ENCODE results near the gene REEP5. TPM values are rescaled to one million over a fixed set of nuclear protein-coding genes. Genes with fewer than 3 reads are reported as not detected.

The REEP5 gene
- 130 to 146 TPM (median 143 TPM) in 5 replicates for total RNA-seq (2022; extraction: Qiagen RNA extraction)

DNA sequence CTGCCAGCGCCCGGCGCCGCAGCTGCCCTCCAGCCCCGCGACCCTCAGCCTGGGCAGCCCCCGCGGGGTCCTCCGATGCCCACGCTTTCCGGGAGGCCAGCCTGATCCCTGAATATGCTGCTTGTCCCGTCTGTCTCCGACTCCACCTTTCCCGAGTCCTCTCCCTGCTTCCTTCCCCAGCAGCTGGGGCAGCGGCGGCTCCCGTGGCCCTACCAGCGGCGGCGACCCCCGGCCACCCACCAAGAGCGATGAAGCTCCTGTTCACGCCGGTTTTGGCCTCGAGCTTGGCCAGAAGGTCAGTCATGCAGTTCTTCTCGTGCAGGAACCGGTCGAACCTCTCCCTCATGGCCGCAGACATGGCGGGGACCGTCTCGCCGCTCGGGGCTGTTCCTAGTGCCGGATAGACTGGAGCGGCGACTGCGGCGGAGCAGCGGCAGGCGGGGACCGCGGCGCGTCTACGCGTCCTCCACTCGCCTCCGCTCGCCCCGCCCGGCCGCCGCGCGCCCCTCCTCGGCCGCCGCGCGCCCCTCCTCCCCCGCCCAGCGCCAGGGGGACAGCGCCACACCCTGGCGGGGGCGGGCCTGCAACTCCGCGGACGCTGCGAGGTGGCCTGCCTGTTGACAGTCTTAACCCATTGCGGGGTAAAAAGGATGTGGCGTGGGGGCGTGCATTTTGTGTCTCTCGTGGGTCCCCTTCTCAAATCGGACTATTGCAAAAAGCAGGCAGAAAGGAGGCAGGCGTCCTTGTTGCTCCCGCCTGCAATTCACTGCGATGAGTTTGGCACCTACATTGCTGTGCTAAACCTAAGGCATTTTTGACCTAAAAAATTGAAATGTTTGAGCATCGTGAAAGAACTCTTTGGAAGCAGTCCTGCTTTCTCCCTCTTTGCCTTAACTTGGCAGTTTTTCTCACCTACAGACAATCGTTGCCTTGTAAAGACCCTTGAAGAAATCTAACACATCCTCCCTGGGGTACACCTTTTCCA lies at the start of gene REEP5:
TSS of gene REEP5 (minus strand) at position 395 of the 985 bp plus-strand sequence. CDS start at position 358, 37 bp downstream.

DNA sequence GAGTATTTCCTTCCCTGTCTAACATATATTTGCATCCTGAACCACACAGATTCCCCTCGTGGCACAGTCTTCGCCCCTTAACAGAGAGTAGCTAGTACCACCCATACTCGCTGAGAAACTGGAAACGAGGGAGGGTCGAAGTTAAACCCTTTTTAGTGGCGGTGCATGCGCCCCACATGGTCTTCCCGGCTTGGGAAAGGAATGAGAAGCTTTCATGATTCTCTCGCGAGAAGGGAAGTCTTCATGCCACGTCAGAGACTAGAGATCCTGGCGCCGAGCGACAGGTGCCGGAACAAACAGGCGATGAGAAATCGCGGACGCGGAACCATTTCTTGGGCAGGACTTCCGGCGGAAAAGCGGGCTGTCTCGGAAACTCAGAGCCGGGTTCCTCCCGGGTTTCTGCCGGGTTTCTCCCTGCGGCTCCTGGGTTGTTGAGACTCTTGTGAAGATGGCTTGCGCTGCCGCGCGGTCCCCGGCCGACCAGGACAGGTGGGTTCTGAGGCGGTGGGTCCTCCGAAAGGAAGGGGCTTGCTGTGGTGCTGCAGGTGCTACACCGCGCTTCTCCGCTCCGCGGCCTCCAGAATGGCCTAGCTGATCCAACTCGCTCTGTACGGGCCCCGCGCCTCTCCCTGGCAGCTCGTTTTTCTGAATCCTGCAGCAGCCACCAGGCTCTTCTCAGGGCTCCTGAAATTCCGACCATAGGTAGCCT lies 60.9 kb downstream of the REEP5 start, which contains the start of gene SRP19:
TSS of gene SRP19 (plus strand) at position 359 of the 709 bp plus-strand sequence. CDS start at position 449, 90 bp downstream.

Other genes starting within 250 kb of the REEP5 start
- gene APC, start 184.3 kb downstream of the REEP5 start, total RNA-seq (2022; extraction: Qiagen RNA extraction) = 6.0 to 10.6 TPM (median 9.7 TPM) in 5 replicates
- 73.2 to 107 TPM (median 80.8 TPM) in 5 replicates for gene SRP19, start 60.9 kb downstream of the REEP5 start, total RNA-seq (2022; extraction: Qiagen RNA extraction)
- 8.2 to 14.0 TPM (median 10.2 TPM) in 5 replicates for gene DCP2, start 54.6 kb upstream of the REEP5 start, total RNA-seq (2022; extraction: Qiagen RNA extraction)